ENCODE results near the gene TOR1AIP2. TPM values are rescaled to one million over a fixed set of nuclear protein-coding genes. Genes with fewer than 3 reads are reported as not detected.
"Not testable (repeated sequence)": the region's sequence is repeated elsewhere in the genome, so short reads cannot be mapped to it uniquely, and the experiment has no call there.

Gene TOR1AIP2
- total and polyA plus RNA-seq, 2 donors = 9.6 to 90.1 TPM

GRCh38 chr1:179866616-179867015 is 11.0 kb downstream of the TOR1AIP2 start:
- Histone ChIP-seq H3K4me1 (ENCODE audit: insufficient read depth) (no peaks in the 10 kb centered on the region), H3K27ac (ENCODE audit: low read depth) (no peak overlapping the region), H3K36me3 (ENCODE audit: insufficient read depth) (peaks cover 2% of the 10 kb centered on the region), H3K4me3 (ENCODE audit: low read depth, low read length) (no peak overlapping the region)
- DNase-seq (ENCODE audit: extremely low spot score) = no peak
- WGBS = 88% methylated on average over 7 of the region's 7 CpGs

- Histone ChIP-seq H3K4me1 (ENCODE audit: insufficient read depth) (no peaks in the 10 kb centered on the region), H3K27ac (ENCODE audit: low read depth) (no peak overlapping the region), H3K36me3 (ENCODE audit: insufficient read depth) (no peaks in the 10 kb centered on the region), H3K4me3 (ENCODE audit: low read depth, low read length) (no peak overlapping the region)
- 91% methylated on average over 6 of the region's 6 CpGs for WGBS
- no peak for DNase-seq (ENCODE audit: extremely low spot score)
Observed at GRCh38 chr1:179865377-179865776, 12.2 kb downstream of the TOR1AIP2 start.

GRCh38 chr1:179860652-179861051 is 17.0 kb downstream of the TOR1AIP2 start:
- DNase-seq (ENCODE audit: extremely low spot score) = no peak
- 83% methylated on average over 3 of the region's 3 CpGs for WGBS
- Histone ChIP-seq H3K4me3 (ENCODE audit: low read depth, low read length) (no peak overlapping the region), H3K27ac (ENCODE audit: low read depth) (no peak overlapping the region), H3K4me1 (ENCODE audit: insufficient read depth) (no peaks in the 10 kb centered on the region), H3K36me3 (ENCODE audit: insufficient read depth) (no peaks in the 10 kb centered on the region)

GRCh38 chr1:179857009-179857408 is 20.6 kb downstream of the TOR1AIP2 start:
- no peaks in the 10 kb centered on the region for H3K4me1 ChIP-seq (ENCODE audit: insufficient read depth)
- no peaks in the 10 kb centered on the region for H3K36me3 ChIP-seq (ENCODE audit: insufficient read depth)
- WGBS = 94% methylated on average over 4 of the region's 4 CpGs
- no peak overlapping the region for H3K27ac ChIP-seq (ENCODE audit: low read depth)
- no peak for DNase-seq (ENCODE audit: extremely low spot score)
- H3K4me3 ChIP-seq (ENCODE audit: low read depth, low read length) = no peak overlapping the region

GRCh38 chr1:179856296-179856695 is 21.3 kb downstream of the TOR1AIP2 start:
- no peak for DNase-seq (ENCODE audit: extremely low spot score)
- Histone ChIP-seq H3K4me3 (ENCODE audit: low read depth, low read length) (no peak overlapping the region), H3K36me3 (ENCODE audit: insufficient read depth) (no peaks in the 10 kb centered on the region), H3K4me1 (ENCODE audit: insufficient read depth) (no peaks in the 10 kb centered on the region), H3K27ac (ENCODE audit: low read depth) (no peak overlapping the region)
- WGBS = 89% methylated on average over 2 of the region's 2 CpGs

- DNase-seq (ENCODE audit: extremely low spot score); H3K4me1 ChIP-seq (ENCODE audit: insufficient read depth); H3K27ac ChIP-seq (ENCODE audit: low read depth); H3K36me3 ChIP-seq (ENCODE audit: insufficient read depth); H3K4me3 ChIP-seq (ENCODE audit: low read depth, low read length): not testable (repeated sequence)
- 94% methylated on average over 4 of the region's 4 CpGs for WGBS
Observed at GRCh38 chr1:179855831-179856230, 21.8 kb downstream of the TOR1AIP2 start.

GRCh38 chr1:179853102-179853501 is 24.5 kb downstream of the TOR1AIP2 start:
- no peak for DNase-seq (ENCODE audit: extremely low spot score)
- Histone ChIP-seq H3K4me1 (ENCODE audit: insufficient read depth) (no peaks in the 10 kb centered on the region), H3K36me3 (ENCODE audit: insufficient read depth) (peaks cover 7% of the 10 kb centered on the region), H3K4me3 (ENCODE audit: low read depth, low read length) (no peak overlapping the region), H3K27ac (ENCODE audit: low read depth) (no peak overlapping the region)
- WGBS = 92% methylated on average over 1 of the region's 1 CpG

GRCh38 chr1:179848233-179848632 is 29.4 kb downstream of the TOR1AIP2 start:
- WGBS = 90% methylated on average over 3 of the region's 3 CpGs
- Histone ChIP-seq H3K36me3 (ENCODE audit: insufficient read depth) (peaks cover 13% of the 10 kb centered on the region), H3K4me1 (ENCODE audit: insufficient read depth) (no peaks in the 10 kb centered on the region), H3K27ac (ENCODE audit: low read depth) (no peak overlapping the region), H3K4me3 (ENCODE audit: low read depth, low read length) (no peak overlapping the region)
- no peak for DNase-seq (ENCODE audit: extremely low spot score)

GRCh38 chr1:179840107-179840506 is 37.5 kb downstream of the TOR1AIP2 start:
- no peak for DNase-seq (ENCODE audit: extremely low spot score)
- H3K4me3 ChIP-seq (ENCODE audit: low read depth, low read length) = no peak overlapping the region
- WGBS = 84% methylated on average over 3 of the region's 3 CpGs

GRCh38 chr1:179836686-179837445 is 40.7 kb downstream of the TOR1AIP2 start:
- H3K36me3 ChIP-seq (ENCODE audit: insufficient read depth); H3K4me3 ChIP-seq (ENCODE audit: low read depth, low read length); DNase-seq (ENCODE audit: extremely low spot score); H3K27ac ChIP-seq (ENCODE audit: low read depth); H3K4me1 ChIP-seq (ENCODE audit: insufficient read depth): not testable (repeated sequence)
- 97% methylated on average over 38 of the region's 38 CpGs for WGBS

More at GRCh38 chr1:179840107-179840506, 37.5 kb downstream of the TOR1AIP2 start:
- Histone ChIP-seq H3K36me3 (ENCODE audit: insufficient read depth) (peaks cover 2% of the 10 kb centered on the region), H3K4me1 (ENCODE audit: insufficient read depth) (no peaks in the 10 kb centered on the region), H3K27ac (ENCODE audit: low read depth) (no peak overlapping the region)

- H3K4me3 ChIP-seq (ENCODE audit: low read depth, low read length) = no peak overlapping the region
- no peak for DNase-seq (ENCODE audit: extremely low spot score)
- H3K4me1 ChIP-seq (ENCODE audit: insufficient read depth) = no peaks in the 10 kb centered on the region
- no peaks in the 10 kb centered on the region for H3K36me3 ChIP-seq (ENCODE audit: insufficient read depth)
- H3K27ac ChIP-seq (ENCODE audit: low read depth) = no peak overlapping the region
- WGBS = 69% methylated on average over 9 of the region's 9 CpGs
Observed at GRCh38 chr1:179831852-179832699, 45.5 kb downstream of the TOR1AIP2 start.

GRCh38 chr1:179831225-179831624 is 46.4 kb downstream of the TOR1AIP2 start:
- H3K4me3 ChIP-seq (ENCODE audit: low read depth, low read length) = no peak overlapping the region
- whole genome bisulfite sequencing = 71% methylated on average over 3 of the region's 3 CpGs
- DNase-seq (ENCODE audit: extremely low spot score) = no peak

GRCh38 chr1:179828554-179829110 is 49.0 kb downstream of the TOR1AIP2 start:
- Histone ChIP-seq H3K4me1 (ENCODE audit: insufficient read depth) (no peaks in the 10 kb centered on the region), H3K36me3 (ENCODE audit: insufficient read depth) (no peaks in the 10 kb centered on the region), H3K4me3 (ENCODE audit: low read depth, low read length) (no peak overlapping the region), H3K27ac (ENCODE audit: low read depth) (no peak overlapping the region)
- 87% methylated on average over 9 of the region's 9 CpGs for WGBS
- no peak for DNase-seq (ENCODE audit: extremely low spot score)

More at GRCh38 chr1:179831225-179831624, 46.4 kb downstream of the TOR1AIP2 start:
- Histone ChIP-seq H3K36me3 (ENCODE audit: insufficient read depth) (no peaks in the 10 kb centered on the region), H3K4me1 (ENCODE audit: insufficient read depth) (no peaks in the 10 kb centered on the region), H3K27ac (ENCODE audit: low read depth) (no peak overlapping the region)

All from urinary bladder (tissue), 4 donors.